HG02885 (cell line): ENCODE measurements around the gene ZMYM4.

Source experiments
- ATAC-seq: cut with Tn5 transposase; IDR thresholded peaks from one replicate; pipeline ENCODE4 v1.9.1; 2021; ENCODE audit warnings: mild to moderate bottlenecking; ENCODE audit not compliant: unreplicated experiment, poor library complexity

ZMYM4 gene

GRCh38 chr1:35386959-35387358, 118.5 kb downstream of the ZMYM4 start:
- no peak for ATAC-seq

DNA sequence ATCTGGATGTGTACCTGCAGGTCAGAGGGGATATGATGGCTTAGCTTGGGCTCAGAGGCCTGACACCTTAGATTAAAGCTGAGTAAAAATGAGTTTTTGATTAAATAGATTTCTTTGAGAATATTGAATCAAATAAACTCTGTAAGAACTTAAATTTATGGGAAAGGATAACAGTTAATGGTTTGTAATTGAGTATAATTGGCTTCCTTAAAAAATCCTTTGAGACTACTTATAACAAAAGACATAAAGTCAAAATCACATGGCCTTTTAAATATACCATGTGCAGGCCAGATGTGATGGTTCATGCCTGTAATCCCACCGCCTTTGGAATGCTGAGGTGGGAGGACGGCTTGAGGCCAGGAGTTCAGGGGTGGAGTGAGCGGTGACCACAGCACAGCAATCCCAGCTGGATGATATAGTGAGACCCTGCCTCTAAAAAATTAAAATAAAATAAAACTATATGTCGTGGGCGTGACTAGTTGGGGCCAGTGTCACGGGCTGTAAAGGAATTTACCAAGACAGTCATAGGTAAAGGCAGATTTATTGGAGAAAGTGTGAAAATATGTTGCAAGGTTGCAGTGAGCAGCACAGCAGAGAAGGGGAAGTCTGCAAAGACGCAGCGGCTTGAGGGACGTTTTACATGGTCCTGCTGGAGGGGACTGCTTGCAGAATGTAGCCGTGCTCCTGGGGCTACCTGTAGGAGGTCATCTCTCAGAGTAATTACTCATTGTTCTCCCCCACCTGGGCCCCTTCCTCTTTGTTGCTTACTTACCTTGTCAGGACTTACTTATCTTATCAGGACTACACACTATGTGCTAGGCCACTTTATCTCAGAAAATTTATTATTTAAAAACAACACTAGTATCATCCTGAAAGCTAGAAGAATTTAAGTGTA, 122.3 kb downstream of the ZMYM4 start:
- ATAC-seq, result no peak

DNA sequence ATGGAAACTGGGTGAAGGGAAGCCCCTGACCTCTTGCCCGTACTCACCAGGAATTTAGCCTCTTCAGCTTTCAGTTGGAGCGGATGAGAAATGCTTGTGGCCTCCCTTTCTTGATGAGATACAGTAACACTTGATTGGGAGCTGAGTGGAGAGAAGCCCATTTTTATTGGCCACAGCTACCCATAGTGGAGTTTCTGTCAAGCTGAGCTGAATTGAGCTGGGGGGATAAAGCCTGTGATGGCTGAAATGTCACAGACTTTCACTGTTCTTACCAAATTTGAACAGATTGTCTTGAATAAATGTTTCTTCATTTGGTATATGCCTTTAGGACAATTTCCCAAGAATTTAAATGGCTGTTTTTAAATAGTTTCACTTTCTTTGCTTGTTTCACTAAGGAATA, 125.9 kb downstream of the ZMYM4 start:
- ATAC-seq, result no peak

- ATAC-seq, result no peak
Observed at GRCh38 chr1:35398739-35399138, 130.2 kb downstream of the ZMYM4 start.

DNA sequence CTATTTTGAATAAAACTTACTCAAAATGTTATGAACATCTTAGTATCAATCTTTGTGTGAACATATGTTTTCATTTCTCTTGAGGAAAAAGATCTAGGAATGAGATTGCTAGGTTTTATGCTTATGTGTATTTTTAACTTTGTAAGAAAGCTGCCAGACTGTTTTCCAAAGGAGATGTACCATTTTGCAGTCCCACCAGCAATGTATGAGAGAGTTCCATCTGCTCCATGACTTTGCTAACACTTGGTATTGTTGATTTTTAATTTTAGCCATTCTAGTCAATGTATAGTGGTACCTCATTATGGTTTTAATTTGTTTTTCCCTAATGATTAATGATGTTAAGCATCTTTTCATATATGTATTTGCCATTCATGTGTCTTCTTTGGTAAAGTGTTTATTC, 132.5 kb downstream of the ZMYM4 start:
- ATAC-seq, result no peak

GRCh38 chr1:35406103-35406502, 137.6 kb downstream of the ZMYM4 start:
- no peak for ATAC-seq

GRCh38 chr1:35407743-35408142, 139.2 kb downstream of the ZMYM4 start:
- ATAC-seq, result no peak

DNA sequence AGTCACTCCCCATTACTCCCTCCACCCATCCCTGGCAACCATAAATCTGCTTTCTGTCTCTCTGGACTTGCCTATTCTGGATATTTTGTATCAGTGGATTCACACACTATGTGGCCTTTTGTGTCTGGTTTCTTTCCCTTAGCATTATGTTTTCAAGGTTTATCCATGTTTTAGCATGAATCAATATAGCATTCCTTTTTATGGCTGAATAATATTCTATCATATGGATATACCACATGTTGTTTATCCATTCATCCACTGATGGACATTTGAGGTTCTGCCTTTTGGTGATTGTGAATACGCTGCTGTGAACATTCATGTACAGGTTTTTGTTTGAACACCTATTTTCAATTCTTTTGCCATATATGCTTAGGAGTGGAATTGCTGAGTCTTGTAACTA, 140.4 kb downstream of the ZMYM4 start:
- ATAC-seq, result no peak

- no peak for ATAC-seq
Observed at GRCh38 chr1:35426097-35426586, 157.6 kb downstream of the ZMYM4 start.

GRCh38 chr1:35428360-35428759, 159.9 kb downstream of the ZMYM4 start:
- ATAC-seq, result no peak

GRCh38 chr1:35430762-35431161, 162.3 kb downstream of the ZMYM4 start:
- ATAC-seq, result no peak

- ATAC-seq, result no peak
Observed at GRCh38 chr1:35431173-35431599, 162.7 kb downstream of the ZMYM4 start.

GRCh38 chr1:35432231-35432630, 163.7 kb downstream of the ZMYM4 start:
- no peak for ATAC-seq

- no peak for ATAC-seq
Observed at GRCh38 chr1:35433714-35434113, 165.2 kb downstream of the ZMYM4 start.

DNA sequence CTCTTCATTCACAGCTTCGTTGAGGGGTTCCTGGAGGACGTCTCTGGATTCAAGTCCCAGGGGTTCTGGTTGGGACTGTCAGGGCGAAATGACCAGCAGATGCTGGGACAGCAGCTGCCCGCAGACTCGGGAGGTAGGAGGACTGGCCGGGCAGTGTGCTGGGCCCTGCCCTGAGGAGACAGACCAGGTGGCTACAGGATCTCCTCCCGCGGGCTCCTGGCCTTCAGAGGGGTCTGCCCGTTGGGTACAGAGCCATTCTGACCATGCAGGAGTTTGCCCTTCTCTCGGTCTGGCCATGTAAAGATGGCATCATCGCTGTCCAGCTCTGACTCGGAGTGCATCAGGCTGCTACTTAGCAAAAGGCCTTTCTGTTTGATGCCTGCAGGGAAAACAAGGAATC, 166.2 kb downstream of the ZMYM4 start:
- no peak for ATAC-seq

GRCh38 chr1:35436078-35436477, 167.6 kb downstream of the ZMYM4 start:
- no peak for ATAC-seq

GRCh38 chr1:35437200-35437599, 168.7 kb downstream of the ZMYM4 start:
- no peak for ATAC-seq

GRCh38 chr1:35439626-35440025, 171.1 kb downstream of the ZMYM4 start:
- no peak for ATAC-seq

- ATAC-seq, result no peak
Observed at GRCh38 chr1:35441926-35442579, 173.5 kb downstream of the ZMYM4 start.

DNA sequence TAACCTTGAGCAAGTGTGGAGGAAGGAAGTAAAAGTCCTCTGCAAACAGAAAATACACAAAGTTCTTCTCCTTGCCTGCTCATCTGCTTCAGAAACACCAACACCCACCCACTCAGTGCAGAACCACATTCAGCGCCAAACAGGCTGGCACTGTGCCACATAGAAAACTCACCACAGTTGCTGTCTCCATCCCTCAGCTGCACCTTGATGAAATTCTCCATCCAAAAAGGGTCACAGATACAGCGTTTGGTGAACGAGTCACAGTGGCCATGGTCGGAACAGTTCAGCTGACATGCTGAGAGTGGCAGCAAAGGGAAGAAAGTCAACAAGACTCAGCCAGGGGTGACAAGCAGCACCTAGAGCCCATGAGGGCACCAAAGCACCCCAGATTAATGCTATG, 174.2 kb downstream of the ZMYM4 start:
- no peak for ATAC-seq

DNA sequence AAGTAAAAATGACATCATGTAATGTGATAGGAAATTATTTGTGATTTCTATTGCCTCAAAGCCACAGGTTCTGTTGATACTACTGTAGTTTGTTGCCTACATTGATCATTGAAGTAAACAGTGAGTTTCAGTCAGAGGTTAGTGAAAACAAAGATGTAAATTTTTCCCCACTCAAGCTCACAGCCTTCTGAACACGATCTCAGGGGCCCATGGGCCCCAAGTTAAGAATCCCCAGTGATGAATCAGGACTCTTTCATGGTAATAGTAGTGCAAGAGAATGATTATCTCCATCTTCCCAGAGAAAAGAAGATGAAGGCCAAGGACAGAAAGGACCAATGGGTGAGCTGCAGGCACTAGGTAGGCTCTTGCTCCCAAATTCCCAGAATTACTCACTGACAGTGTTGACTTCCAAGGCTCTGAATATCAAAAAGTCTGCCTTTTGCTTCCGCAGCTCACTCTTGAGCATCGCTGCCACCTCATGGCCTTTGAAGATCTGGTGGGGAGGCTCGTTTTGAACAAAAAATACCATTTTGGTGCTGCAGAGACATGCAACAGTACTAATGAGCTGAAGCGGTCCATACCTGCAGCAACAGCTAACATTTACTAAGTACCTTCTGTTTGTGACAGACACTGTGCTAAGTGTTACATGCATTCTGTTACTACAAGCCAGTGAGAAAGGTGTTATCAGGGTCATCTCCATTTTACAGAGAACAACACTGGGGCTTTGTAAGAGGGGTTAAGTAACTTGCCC, 175.4 kb downstream of the ZMYM4 start:
- ATAC-seq, result no peak
